AG04450 (cell line): Measurements from ENCODE around the gene CRIM1. TPM values are rescaled to one million over a fixed set of nuclear protein-coding genes. Genes with fewer than 3 reads are reported as not detected.

ENCODE experiments used
- CTCF ChIA-PET: fragments of 300-600, 350-600 bp; formaldehyde crosslinking; extraction: SDS; loops from one replicate; lab custom pipeline; 2022; ENCODE audit warnings: antibody characterized with exemption, inconsistent platforms; lab: Charles Lee
- POLR2A ChIA-PET: fragments of 350-600 bp; formaldehyde crosslinking; extraction: SDS; loops from one replicate; lab custom pipeline; 2021; ENCODE audit warnings: antibody characterized with exemption, inconsistent platforms; lab: Yijun Ruan, JAX
- DNase-seq: peaks from one replicate; pipeline ENCODE4 v3.0.0-alpha.2; 2011; ENCODE audit warnings: low read depth, low spot score
- H3K27ac ChIP-seq: one replicate; pipeline ENCODE4 v1.5.1; 2012; ENCODE audit warnings: low read depth, low read length, control low read depth
- H3K27me3 ChIP-seq: one replicate; pipeline ENCODE4 v1.6.0; 2012; ENCODE audit warnings: low read length; ENCODE audit not compliant: control insufficient read depth, insufficient read depth
- H3K4me3 ChIP-seq: 2 replicates; pipeline ENCODE4 v1.5.1; 2011; ENCODE audit warnings: mild to moderate bottlenecking, low read depth, low read length, control low read depth
- H3K9me3 ChIP-seq: 2 replicates; pipeline ENCODE4 v1.5.1; 2012; ENCODE audit warnings: low read length; ENCODE audit not compliant: control insufficient read depth, insufficient read depth
- polyA plus RNA-seq: library from polyadenylated mRNA; depleted of rRNA; stranded (reverse); fragments of >200 nt; gene quantifications from 2 replicates; pipeline ENCODE4 v1.2.3, GENCODE V29; 2011
- TF ChIP-seq, protein P1 (sequence below): IDR thresholded peaks from 2 replicates; pipeline ENCODE4 v1.5.1; 2011; ENCODE audit warnings: low read depth, low read length, control low read depth, inconsistent platforms

CRIM1 gene
- polyA plus RNA-seq, 1 experiment, result 142 TPM

DNA sequence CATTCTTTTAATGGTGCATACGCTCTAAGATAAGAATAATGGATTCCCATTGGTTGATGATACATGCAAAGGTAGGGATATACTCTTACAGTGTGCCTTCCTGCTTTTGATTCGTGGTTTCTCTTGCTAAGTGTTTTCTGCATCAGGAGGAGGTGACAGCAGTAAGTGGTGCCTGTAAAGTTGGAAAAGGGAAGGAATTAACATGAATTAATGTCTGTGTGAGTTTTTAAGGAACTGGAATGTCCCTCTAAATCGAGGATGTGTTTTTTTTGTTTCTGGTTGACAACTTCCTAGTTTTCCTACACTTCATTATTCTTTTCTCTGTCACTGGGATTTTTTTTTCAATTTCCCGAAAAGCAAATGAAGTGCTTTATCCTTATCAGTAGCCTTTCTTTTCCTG is 54.4 kb downstream of the CRIM1 start:
- TF ChIP-seq, protein P1, sequence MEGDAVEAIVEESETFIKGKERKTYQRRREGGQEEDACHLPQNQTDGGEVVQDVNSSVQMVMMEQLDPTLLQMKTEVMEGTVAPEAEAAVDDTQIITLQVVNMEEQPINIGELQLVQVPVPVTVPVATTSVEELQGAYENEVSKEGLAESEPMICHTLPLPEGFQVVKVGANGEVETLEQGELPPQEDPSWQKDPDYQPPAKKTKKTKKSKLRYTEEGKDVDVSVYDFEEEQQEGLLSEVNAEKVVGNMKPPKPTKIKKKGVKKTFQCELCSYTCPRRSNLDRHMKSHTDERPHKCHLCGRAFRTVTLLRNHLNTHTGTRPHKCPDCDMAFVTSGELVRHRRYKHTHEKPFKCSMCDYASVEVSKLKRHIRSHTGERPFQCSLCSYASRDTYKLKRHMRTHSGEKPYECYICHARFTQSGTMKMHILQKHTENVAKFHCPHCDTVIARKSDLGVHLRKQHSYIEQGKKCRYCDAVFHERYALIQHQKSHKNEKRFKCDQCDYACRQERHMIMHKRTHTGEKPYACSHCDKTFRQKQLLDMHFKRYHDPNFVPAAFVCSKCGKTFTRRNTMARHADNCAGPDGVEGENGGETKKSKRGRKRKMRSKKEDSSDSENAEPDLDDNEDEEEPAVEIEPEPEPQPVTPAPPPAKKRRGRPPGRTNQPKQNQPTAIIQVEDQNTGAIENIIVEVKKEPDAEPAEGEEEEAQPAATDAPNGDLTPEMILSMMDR, result no peak
- ChIA-PET POLR2A (no interaction called here), CTCF (interaction anchor here (0.5 kb wide), 1 partner anchor 434 kb away, joined by 4 read pairs; no protein-coding TSS in a partner anchor)
- no peak overlapping the region for H3K27ac ChIP-seq
- H3K27me3 ChIP-seq, result no peaks in the 10 kb centered on the region
- H3K9me3 ChIP-seq, result no peaks in the 10 kb centered on the region
- DNase-seq, result no peak
- H3K4me3 ChIP-seq, result no peak overlapping the region

DNA sequence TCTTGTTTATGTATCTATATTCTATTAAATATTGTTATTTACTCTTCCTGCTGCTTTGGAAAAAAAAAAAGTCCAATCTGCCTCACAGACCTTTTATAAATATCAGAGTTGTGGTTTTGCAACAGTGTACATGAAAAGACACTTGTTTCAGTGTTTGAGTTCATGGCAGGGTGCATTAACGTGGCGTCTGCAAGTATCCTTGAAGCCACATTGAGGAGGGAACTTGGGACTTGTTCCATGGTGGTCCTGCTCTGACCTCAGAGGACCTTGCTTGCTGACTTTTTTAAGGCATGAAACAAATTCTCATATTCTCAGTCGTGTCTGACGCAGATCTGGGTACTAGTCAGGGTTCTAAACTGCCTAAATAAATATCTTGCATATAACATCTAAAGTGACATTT is 55.1 kb downstream of the CRIM1 start:
- H3K27ac ChIP-seq, result no peak overlapping the region
- TF ChIP-seq, protein P1, result no peak
- no peaks in the 10 kb centered on the region for H3K9me3 ChIP-seq
- ChIA-PET POLR2A (no interaction called here), CTCF (no interaction called here)
- H3K27me3 ChIP-seq, result no peaks in the 10 kb centered on the region
- no peak overlapping the region for H3K4me3 ChIP-seq
- no peak for DNase-seq

DNA sequence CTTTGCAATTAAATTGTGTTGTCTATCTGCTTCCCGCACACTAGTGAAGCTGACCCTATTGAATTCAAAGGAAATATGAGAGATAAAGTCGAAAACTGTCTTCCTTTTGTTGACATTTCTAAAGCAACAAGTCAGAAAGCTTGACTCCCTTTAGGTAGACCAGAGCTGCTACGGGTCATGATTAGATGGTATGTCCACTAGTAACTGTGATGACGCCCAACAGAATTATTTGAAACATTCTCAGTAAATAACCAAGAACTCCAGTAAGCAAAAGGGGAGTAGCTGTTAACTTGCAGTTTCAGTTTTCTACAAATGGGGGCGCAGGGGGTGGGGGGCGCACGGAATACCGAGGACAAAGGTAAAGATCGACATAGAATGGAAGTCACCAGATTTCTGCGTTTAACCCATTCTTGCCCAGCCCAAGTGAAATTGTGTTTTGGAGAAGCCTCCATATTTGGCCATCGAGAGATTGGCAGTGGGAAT is 56.4 kb downstream of the CRIM1 start:
- Histone ChIP-seq H3K27ac (no peak overlapping the region), H3K27me3 (no peaks in the 10 kb centered on the region), H3K9me3 (no peaks in the 10 kb centered on the region), H3K4me3 (no peak overlapping the region)
- POLR2A ChIA-PET, result no interaction called here
- DNase-seq, result no peak
- CTCF ChIA-PET, result no interaction called here
- TF ChIP-seq, protein P1, result no peak

DNA sequence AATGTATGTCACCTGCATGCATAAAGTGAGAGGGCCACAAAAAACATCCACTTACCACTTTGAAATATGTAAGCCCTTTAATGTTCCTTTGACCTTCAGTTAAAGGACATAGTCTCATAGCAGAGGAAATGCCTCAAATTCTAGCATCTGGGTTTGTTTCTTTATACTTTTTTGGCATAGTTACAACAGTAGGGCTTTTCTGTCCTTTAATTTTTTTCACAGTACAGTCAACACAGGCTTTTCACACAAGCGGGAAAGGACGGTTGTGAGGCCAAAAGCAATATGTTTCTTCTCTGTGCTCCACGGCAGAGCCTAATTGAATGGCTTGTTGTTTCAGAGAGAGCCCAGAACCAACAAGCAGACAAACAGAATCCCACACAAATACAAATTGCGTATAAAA is 57.6 kb downstream of the CRIM1 start:
- TF ChIP-seq, protein P1, result no peak
- DNase-seq, result no peak
- Histone ChIP-seq H3K9me3 (no peaks in the 10 kb centered on the region), H3K4me3 (no peak overlapping the region), H3K27me3 (no peaks in the 10 kb centered on the region), H3K27ac (no peak overlapping the region)
- ChIA-PET POLR2A (interaction anchor here (0.6 kb wide), 1 partner anchor 24 kb away, joined by 3 read pairs; no protein-coding TSS in a partner anchor), CTCF (interaction anchor here (1.4 kb wide), 1 partner anchor 55 kb away, joined by 3 read pairs; no protein-coding TSS in a partner anchor)

DNA sequence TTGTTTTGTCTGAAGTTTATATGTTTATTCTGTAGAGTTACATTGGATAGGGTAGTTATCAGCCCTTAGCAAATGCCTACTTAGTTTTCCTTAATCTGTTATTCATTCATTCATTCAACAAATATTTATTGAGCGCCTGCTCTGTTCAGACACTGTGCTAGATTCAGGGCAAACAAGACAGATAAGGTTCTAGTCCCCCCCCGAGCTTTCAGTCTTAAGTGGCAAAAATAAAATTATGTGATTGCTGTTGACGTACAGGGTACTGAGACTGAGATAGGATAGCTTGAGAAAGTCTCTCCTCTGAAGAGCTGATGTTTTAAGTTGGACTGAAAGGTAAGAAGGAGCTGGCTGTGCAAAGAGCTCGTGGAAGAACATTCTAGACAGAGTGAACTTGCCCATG is 58.7 kb downstream of the CRIM1 start:
- Histone ChIP-seq H3K27me3 (no peaks in the 10 kb centered on the region), H3K27ac (no peak overlapping the region), H3K9me3 (no peaks in the 10 kb centered on the region), H3K4me3 (no peak overlapping the region)
- CTCF ChIA-PET, result interaction anchor here (1.1 to 1.4 kb wide), 3 partner anchors 56 to 250 kb away, joined by 3 to 4 read pairs (median 3); no protein-coding TSS in a partner anchor
- DNase-seq, result no peak
- TF ChIP-seq, protein P1, result no peak
- POLR2A ChIA-PET, result no interaction called here
